Cerebellar cortex (tissue), 1 donor: ENCODE data around the gene P4HTM.
"Not testable (repeated sequence)": the region's sequence is repeated elsewhere in the genome, so short reads cannot be mapped to it uniquely, and the experiment has no call there.

Experiments used
- DNase-seq: peaks from one replicate; pipeline ENCODE4 v3.0.0-alpha.2; 2015; ENCODE audit warnings: low spot score

P4HTM gene

GRCh38 chr3:49008627-49009026 is 18.6 kb downstream of the P4HTM start:
- DNase-seq, result not testable (repeated sequence)

- DNase-seq, result no peak
Observed at GRCh38 chr3:49009396-49009795, 19.4 kb downstream of the P4HTM start.

GRCh38 chr3:49012441-49013017 is 22.5 kb downstream of the P4HTM start:
- DNase-seq, result no peak

- no peak for DNase-seq
Observed at GRCh38 chr3:49013113-49013737, 23.2 kb downstream of the P4HTM start.

GRCh38 chr3:49013738-49014660 is 24.0 kb downstream of the P4HTM start:
- DNase-seq, result no peak

GRCh38 chr3:49015072-49015471 is 25.0 kb downstream of the P4HTM start:
- no peak for DNase-seq

- DNase-seq, result no peak
Observed at GRCh38 chr3:49015765-49016164, 25.7 kb downstream of the P4HTM start.

- DNase-seq, result no peak
Observed at GRCh38 chr3:49016414-49017228, 26.6 kb downstream of the P4HTM start.

- no peak for DNase-seq
Observed at GRCh38 chr3:49017229-49017970, 27.4 kb downstream of the P4HTM start.

GRCh38 chr3:49017971-49018706 is 28.1 kb downstream of the P4HTM start, which contains the start of gene DALRD3:
TSS of gene DALRD3 (minus strand) at chr3:49018580. CDS start at chr3:49018564, 16 bp downstream.
- DNase-seq, result peak; percentile 88

- DNase-seq, result no peak
Observed at GRCh38 chr3:49018707-49019006, 28.6 kb downstream of the P4HTM start.

GRCh38 chr3:49019941-49020329 is 29.9 kb downstream of the P4HTM start:
- DNase-seq, result no peak

GRCh38 chr3:49020330-49021212 is 30.5 kb downstream of the P4HTM start:
- no peak for DNase-seq

- peak; percentile 97 for DNase-seq
Observed at GRCh38 chr3:49021213-49021812, 31.3 kb downstream of the P4HTM start.

GRCh38 chr3:49021813-49022687 is 32.0 kb downstream of the P4HTM start, which contains the start of gene NDUFAF3:
TSS of gene NDUFAF3 (plus strand) at chr3:49022121. CDS start at chr3:49022145, 24 bp downstream.
- DNase-seq, result peak; percentile 90

GRCh38 chr3:49022688-49023171 is 32.7 kb downstream of the P4HTM start:
- no peak for DNase-seq

- no peak for DNase-seq
Observed at GRCh38 chr3:49023775-49024174, 33.7 kb downstream of the P4HTM start.

- DNase-seq, result no peak
Observed at GRCh38 chr3:49024449-49024848, 34.4 kb downstream of the P4HTM start.
